Psoas muscle (tissue), 8 donors: ENCODE measurements around the gene CIART. TPM values are rescaled to one million over a fixed set of nuclear protein-coding genes. Genes with fewer than 3 reads are reported as not detected.
A peak's percentile ranks its signal among the peaks of the same experiment; 100 is the strongest.
"Not testable (repeated sequence)": the region's sequence is repeated elsewhere in the genome, so short reads cannot be mapped to it uniquely, and the experiment has no call there.

ENCODE experiments used
- ATAC-seq, 4 donors: fragments of 200-7000 bp; cut with Tn5 transposase; one replicate each; pipeline ENCODE4 v1.9.1; 2020; ENCODE audit warnings: moderate library complexity in 3 of 4, mild to moderate bottlenecking in 2 of 4
- DNase-seq, 2 donors: peaks; one replicate each; pipeline ENCODE4 v3.0.0-alpha.2; 2020
- H3K27ac ChIP-seq: fragments of 200-600 bp; one replicate; pipeline ENCODE4 v1.8.0; 2022
- H3K27me3 ChIP-seq, 3 donors: fragments of 200-600 bp in 1 of 3; one replicate each; pipeline versions ENCODE4 v1.6.1 to v1.8.0; 2013 to 2022; ENCODE audit warnings: low read length in 2 of 3, mild to moderate bottlenecking in 2 of 3, moderate library complexity in 1 of 3; ENCODE audit not compliant: insufficient read depth in 3 of 3
- H3K36me3 ChIP-seq, 2 donors: fragments of 200-600 bp in 1 of 2; one replicate each; pipeline versions ENCODE4 v1.6.1 to v1.8.0; 2013 to 2022; ENCODE audit warnings: low read depth in 1 of 2, mild to moderate bottlenecking in 1 of 2, moderate library complexity in 1 of 2; ENCODE audit not compliant: insufficient read depth in 1 of 2
- H3K4me1 ChIP-seq: fragments of 200-600 bp; one replicate; pipeline ENCODE4 v1.8.0; 2022
- H3K4me3 ChIP-seq: fragments of 200-600 bp; one replicate; pipeline ENCODE4 v1.8.0; 2022; ENCODE audit warnings: mild to moderate bottlenecking
- H3K9me3 ChIP-seq: fragments of 200-600 bp; one replicate; pipeline ENCODE4 v1.8.0; 2022
- CTCF ChIP-seq: fragments of 200-600 bp; IDR thresholded peaks from one replicate; pipeline ENCODE4 v1.8.0; 2022; ENCODE audit warnings: antibody characterized with exemption
- WGBS, 3 donors: extraction: QIAGEN DNeasy Blood & Tissue Kit; methylation state at CpG; one replicate each; pipeline versions ENCODE4 v1.1.6 to v1.1.7; 2013; 5-methylcytosine and 5-hydroxymethylcytosine counted together
- intact Hi-C, 2 donors: fragments of 100-400 bp; cut with DNase I; formaldehyde crosslinking; loops; one replicate each; pipeline versions ENCODE4 v1.11.0 to v1.14.2; 2022
- polyA plus RNA-seq, 3 donors: library from polyadenylated mRNA; stranded (reverse); fragments of 200-250 nt; gene quantifications; one replicate each; pipeline ENCODE4 v1.2.3, GENCODE V29; 2013
- total RNA-seq, 4 donors: library from RNA; stranded (reverse); fragmentation: NEBNext Ultra II Directional in 2 of 4; extraction: Animal tissue kit (Norgen Biotek cat#: 25700) in 2 of 4; gene quantifications; one replicate each; pipeline versions ENCODE4 v1.2.1 to v1.2.4, GENCODE V29; 2021 to 2023
- donor health status: healthy with polysubstance abuse.
- donor health status: DM: no; HTN: no; CAD: no; lungs with moderate emphysema.
- donor health status: Bipolar disorder and iron deficiency.
- donor health status: healthy.
- donor health status: DM: yes; HTN: yes; CAD: no.
- donor health status: DM: no; HTN: no; CAD: no.
- donor health status: DM: no; HTN: no; CAD: no.
- donor health status: DM: yes; HTN: yes; CAD: no.

The CIART gene
- total and polyA plus RNA-seq, 7 donors = 1.6 to 23.4 (median 11.7) TPM

GRCh38 chr1:150309758-150310508 lies 27.6 kb downstream of the CIART start:
- Histone ChIP-seq H3K27ac (no peak overlapping the region), H3K27me3 (no peaks in the 10 kb centered on the region), H3K36me3 (peaks cover 0 to 37% of the 10 kb centered on the region in 2 donors), H3K4me3 (no peak overlapping the region), H3K4me1 (no peaks in the 10 kb centered on the region), H3K9me3 (no peaks in the 10 kb centered on the region)
- 32 to 48% (median 32%) methylated on average over 10 of the region's 10 CpGs for WGBS, 3 donors
- ATAC-seq (peak in 2 of 4 donors; percentile 12 to 21), DNase-seq (no peak)
- TF ChIP-seq CTCF = no peak
- intact Hi-C loops = loop anchor here in 1 of 2 donors (10.0 kb wide), 1 partner anchor 45 kb away; no protein-coding TSS in a partner anchor

- Histone ChIP-seq H3K36me3 (peaks cover 0 to 19% of the 10 kb centered on the region in 2 donors), H3K4me3 (no peak overlapping the region), H3K27ac (no peak overlapping the region), H3K27me3 (no peaks in the 10 kb centered on the region), H3K4me1 (no peaks in the 10 kb centered on the region), H3K9me3 (no peaks in the 10 kb centered on the region)
- DNase-seq (no peak), ATAC-seq (no peak)
- 84 to 92% (median 91%) methylated on average over 2 of the region's 2 CpGs for WGBS, 3 donors
- TF ChIP-seq CTCF = no peak
- intact Hi-C loops = no loop called here
These were observed 29.4 kb downstream of the CIART start for GRCh38 chr1:150311762-150312161.

GRCh38 chr1:150314691-150315090 lies 32.3 kb downstream of the CIART start:
- H3K36me3 ChIP-seq, ATAC-seq, DNase-seq, H3K4me3 ChIP-seq, H3K27me3 ChIP-seq, H3K4me1 ChIP-seq, intact Hi-C loops, H3K9me3 ChIP-seq, H3K27ac ChIP-seq: not testable (repeated sequence)
- 89 to 97% (median 94%) methylated on average over 4 of the region's 4 CpGs for WGBS, 3 donors

- ATAC-seq = no peak
- no peaks in the 10 kb centered on the region for H3K9me3 ChIP-seq
- peaks cover 9% of the 10 kb centered on the region for H3K4me1 ChIP-seq
- WGBS, 3 donors = 73 to 84% (median 78%) methylated on average over 8 of the region's 8 CpGs
- H3K27ac ChIP-seq = peak overlapping the region; percentile 94
- no peak for DNase-seq
- H3K4me3 ChIP-seq = peak overlapping the region; percentile 84
- TF ChIP-seq CTCF = no peak
- H3K27me3 ChIP-seq = no peaks in the 10 kb centered on the region
- intact Hi-C loops = no loop called here
- peaks cover 4 to 14% of the 10 kb centered on the region in 2 donors for H3K36me3 ChIP-seq
These were observed 38.3 kb downstream of the CIART start for GRCh38 chr1:150320667-150320978.

- intact Hi-C loops = no loop called here
- ATAC-seq (peak in 1 of 4 donors; percentile 8), DNase-seq (no peak)
- 0 to 1% (median 0%) methylated on average over 8 to 9 of the region's 9 CpGs for WGBS, 3 donors
- Histone ChIP-seq H3K27ac (peak overlapping the region; percentile 94), H3K27me3 (no peaks in the 10 kb centered on the region), H3K36me3 (peaks cover 6 to 26% of the 10 kb centered on the region in 2 donors), H3K4me3 (peak overlapping the region; percentile 84), H3K9me3 (no peaks in the 10 kb centered on the region), H3K4me1 (peaks cover 9% of the 10 kb centered on the region)
- TF ChIP-seq CTCF = no peak
These were observed 39.4 kb downstream of the CIART start for GRCh38 chr1:150321826-150322166.
